Astrocyte (in vitro differentiated cells and primary cell): Measurements from ENCODE around the gene CPA1. TPM values are rescaled to one million over a fixed set of nuclear protein-coding genes. Genes with fewer than 3 reads are reported as not detected.

Experiments
- DNase-seq: peaks from one replicate; pipeline ENCODE4 v3.0.0-alpha.2; 2010; ENCODE audit warnings: low read depth
- FAIRE-seq: peaks from 2 replicates; lab custom pipeline; 2011; peaks lifted over from hg19 to GRCh38; lab: Jason Lieb, UNC
- H2AFZ ChIP-seq: 2 replicates; pipeline ENCODE4 v1.6.0; 2012; ENCODE audit warnings: low read depth, low read length, inconsistent platforms
- H3K27ac ChIP-seq: 2 replicates; pipeline ENCODE4 v1.5.1; 2011; ENCODE audit warnings: low read depth, low read length, inconsistent platforms
- H3K27me3 ChIP-seq: 2 replicates; pipeline ENCODE4 v1.6.0; 2011; ENCODE audit warnings: low read length, inconsistent platforms; ENCODE audit not compliant: insufficient read depth
- H3K36me3 ChIP-seq: 2 replicates; pipeline ENCODE4 v1.5.1; 2011; ENCODE audit warnings: low read length, inconsistent platforms; ENCODE audit not compliant: insufficient read depth
- H3K4me1 ChIP-seq: 2 replicates; pipeline ENCODE4 v1.5.1; 2011; ENCODE audit warnings: low read length, inconsistent platforms; ENCODE audit not compliant: insufficient read depth
- H3K4me2 ChIP-seq: 2 replicates; pipeline ENCODE4 v1.6.0; 2012; ENCODE audit warnings: low read length, inconsistent platforms
- H3K4me3 ChIP-seq: 2 replicates; pipeline ENCODE4 v1.5.1; 2011; ENCODE audit warnings: low read depth, mild to moderate bottlenecking, low read length, inconsistent platforms; ENCODE audit not compliant: insufficient read depth
- H3K79me2 ChIP-seq: 2 replicates; pipeline ENCODE4 v1.6.0; 2012; ENCODE audit warnings: mild to moderate bottlenecking, low read length, inconsistent platforms; ENCODE audit not compliant: insufficient read depth
- H3K9ac ChIP-seq: 2 replicates; pipeline ENCODE4 v1.6.0; 2012; ENCODE audit warnings: mild to moderate bottlenecking, low read length, inconsistent platforms
- H3K9me3 ChIP-seq: 2 replicates; pipeline ENCODE4 v1.5.1; 2012; ENCODE audit warnings: low read depth, mild to moderate bottlenecking, low read length, inconsistent platforms; ENCODE audit not compliant: insufficient read depth
- H4K20me1 ChIP-seq: 2 replicates; pipeline ENCODE4 v1.6.0; 2012; ENCODE audit warnings: low read length, inconsistent platforms; ENCODE audit not compliant: insufficient read depth
- H3K27ac Mint-ChIP-seq: one replicate; pipeline ENCODE4 v1.8.0; 2021; ENCODE audit warnings: mild to moderate bottlenecking, mixed read lengths; ENCODE audit not compliant: unreplicated experiment
- H3K27me3 Mint-ChIP-seq: one replicate; pipeline ENCODE4 v1.8.0; 2021; ENCODE audit warnings: low read depth, mixed read lengths; ENCODE audit not compliant: unreplicated experiment
- H3K36me3 Mint-ChIP-seq: one replicate; pipeline ENCODE4 v1.8.0; 2021; ENCODE audit warnings: low read depth, mixed read lengths; ENCODE audit not compliant: unreplicated experiment
- H3K4me1 Mint-ChIP-seq: one replicate; pipeline ENCODE4 v1.8.0; 2021; ENCODE audit warnings: low read depth, mixed read lengths; ENCODE audit not compliant: unreplicated experiment
- H3K4me3 Mint-ChIP-seq: one replicate; pipeline ENCODE4 v1.8.0; 2021; ENCODE audit warnings: mild to moderate bottlenecking, moderate library complexity, mixed read lengths; ENCODE audit not compliant: unreplicated experiment
- H3K9me3 Mint-ChIP-seq: one replicate; pipeline ENCODE4 v1.8.0; 2021; ENCODE audit warnings: mild to moderate bottlenecking, mixed read lengths; ENCODE audit not compliant: unreplicated experiment
- EZH2 ChIP-seq: IDR thresholded peaks from 2 replicates; pipeline ENCODE4 v1.6.1; 2012; ENCODE audit warnings: mild to moderate bottlenecking, low read length, inconsistent platforms; ENCODE audit not compliant: insufficient read depth
- total RNA-seq: library from RNA; stranded (reverse); gene quantifications from 2 replicates; pipeline ENCODE4 v1.2.1, GENCODE V29; 2021
- TF ChIP-seq, protein P1 (sequence below): IDR thresholded peaks from 2 replicates; pipeline ENCODE4 v1.5.1; 2011; ENCODE audit warnings: low read depth, mild to moderate bottlenecking, inconsistent platforms, low read length, moderate library complexity; ENCODE audit not compliant: insufficient read depth

CPA1 gene
- total RNA-seq, 1 donor from 2014 or later, result not detected

DNA sequence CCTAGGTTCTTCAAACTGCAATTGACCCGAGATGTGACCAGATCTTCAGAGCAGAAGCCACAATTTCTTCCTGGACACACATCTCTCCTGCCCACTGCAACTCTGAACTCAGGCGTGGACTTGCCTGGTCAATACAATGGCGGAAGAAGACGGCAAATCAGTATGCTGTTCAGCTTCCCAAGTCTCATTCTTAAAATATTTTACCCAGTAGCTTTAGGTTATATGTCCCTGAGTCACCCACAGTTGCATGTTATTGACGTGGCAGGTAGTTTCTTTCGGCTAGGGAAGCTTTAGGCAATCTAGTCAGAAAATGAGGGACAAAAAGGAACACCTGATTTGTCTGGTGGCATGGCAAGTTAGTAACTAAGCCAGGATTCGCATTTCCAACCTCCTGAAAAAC lies 38.0 kb downstream of the CPA1 start:
- H3K79me2 ChIP-seq, result no peaks in the 10 kb centered on the region
- H3K9ac ChIP-seq, result no peak overlapping the region
- peak overlapping the region; percentile 21 for H3K27ac ChIP-seq
- H4K20me1 ChIP-seq, result no peaks in the 10 kb centered on the region
- no peak overlapping the region for H3K4me3 ChIP-seq
- Mint-ChIP-seq H3K27me3 (no peaks in the 10 kb centered on the region), H3K36me3 (no peaks in the 10 kb centered on the region), H3K27ac (no peak overlapping the region), H3K9me3 (no peaks in the 10 kb centered on the region), H3K4me1 (peaks cover 38% of the 10 kb centered on the region), H3K4me3 (no peak overlapping the region)
- H3K9me3 ChIP-seq, result no peaks in the 10 kb centered on the region
- peak overlapping the region; percentile 4 for H3K4me2 ChIP-seq
- peak overlapping the region; percentile 58 for H2AFZ ChIP-seq
- no peak for TF ChIP-seq EZH2
- TF ChIP-seq, protein P1, sequence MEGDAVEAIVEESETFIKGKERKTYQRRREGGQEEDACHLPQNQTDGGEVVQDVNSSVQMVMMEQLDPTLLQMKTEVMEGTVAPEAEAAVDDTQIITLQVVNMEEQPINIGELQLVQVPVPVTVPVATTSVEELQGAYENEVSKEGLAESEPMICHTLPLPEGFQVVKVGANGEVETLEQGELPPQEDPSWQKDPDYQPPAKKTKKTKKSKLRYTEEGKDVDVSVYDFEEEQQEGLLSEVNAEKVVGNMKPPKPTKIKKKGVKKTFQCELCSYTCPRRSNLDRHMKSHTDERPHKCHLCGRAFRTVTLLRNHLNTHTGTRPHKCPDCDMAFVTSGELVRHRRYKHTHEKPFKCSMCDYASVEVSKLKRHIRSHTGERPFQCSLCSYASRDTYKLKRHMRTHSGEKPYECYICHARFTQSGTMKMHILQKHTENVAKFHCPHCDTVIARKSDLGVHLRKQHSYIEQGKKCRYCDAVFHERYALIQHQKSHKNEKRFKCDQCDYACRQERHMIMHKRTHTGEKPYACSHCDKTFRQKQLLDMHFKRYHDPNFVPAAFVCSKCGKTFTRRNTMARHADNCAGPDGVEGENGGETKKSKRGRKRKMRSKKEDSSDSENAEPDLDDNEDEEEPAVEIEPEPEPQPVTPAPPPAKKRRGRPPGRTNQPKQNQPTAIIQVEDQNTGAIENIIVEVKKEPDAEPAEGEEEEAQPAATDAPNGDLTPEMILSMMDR, result no peak
- FAIRE-seq (no peak), DNase-seq (peak; percentile 60)
- H3K27me3 ChIP-seq, result no peaks in the 10 kb centered on the region
- H3K4me1 ChIP-seq, result peaks cover 19% of the 10 kb centered on the region
- H3K36me3 ChIP-seq, result no peaks in the 10 kb centered on the region

DNA sequence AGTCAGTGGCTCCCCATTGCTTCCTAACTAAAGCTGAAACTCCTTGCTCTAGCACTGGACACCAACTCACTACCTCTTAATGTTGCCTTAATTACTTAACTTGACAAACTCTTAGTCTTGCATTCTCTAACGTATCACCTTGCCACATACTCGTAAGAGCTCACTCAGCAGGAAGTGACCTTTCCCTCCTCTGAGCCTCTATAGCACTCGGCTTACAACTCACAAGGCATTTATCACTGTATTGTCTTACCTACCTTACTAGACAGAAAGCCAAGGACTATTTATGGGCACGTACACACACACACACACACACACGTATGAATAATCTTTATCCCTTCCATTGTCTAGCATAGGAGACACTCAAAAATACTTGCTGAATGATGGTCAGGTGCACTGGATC lies 39.4 kb downstream of the CPA1 start:
- peaks cover 38% of the 10 kb centered on the region for H3K4me1 Mint-ChIP-seq
- Histone ChIP-seq H3K27me3 (no peaks in the 10 kb centered on the region), H3K27ac (no peak overlapping the region), H3K36me3 (no peaks in the 10 kb centered on the region), H3K4me2 (peak overlapping the region; percentile 22), H3K9me3 (no peaks in the 10 kb centered on the region), H3K4me3 (no peak overlapping the region), H3K4me1 (peaks cover 19% of the 10 kb centered on the region), H2AFZ (no peak overlapping the region), H3K9ac (no peak overlapping the region), H3K79me2 (no peaks in the 10 kb centered on the region), H4K20me1 (no peaks in the 10 kb centered on the region)
- no peak for FAIRE-seq
- TF ChIP-seq EZH2, result no peak
- H3K36me3 Mint-ChIP-seq, result no peaks in the 10 kb centered on the region
- no peaks in the 10 kb centered on the region for H3K9me3 Mint-ChIP-seq
- H3K4me3 Mint-ChIP-seq, result no peak overlapping the region
- H3K27me3 Mint-ChIP-seq, result no peaks in the 10 kb centered on the region
- H3K27ac Mint-ChIP-seq, result no peak overlapping the region
- peak; percentile 71 for DNase-seq

DNA sequence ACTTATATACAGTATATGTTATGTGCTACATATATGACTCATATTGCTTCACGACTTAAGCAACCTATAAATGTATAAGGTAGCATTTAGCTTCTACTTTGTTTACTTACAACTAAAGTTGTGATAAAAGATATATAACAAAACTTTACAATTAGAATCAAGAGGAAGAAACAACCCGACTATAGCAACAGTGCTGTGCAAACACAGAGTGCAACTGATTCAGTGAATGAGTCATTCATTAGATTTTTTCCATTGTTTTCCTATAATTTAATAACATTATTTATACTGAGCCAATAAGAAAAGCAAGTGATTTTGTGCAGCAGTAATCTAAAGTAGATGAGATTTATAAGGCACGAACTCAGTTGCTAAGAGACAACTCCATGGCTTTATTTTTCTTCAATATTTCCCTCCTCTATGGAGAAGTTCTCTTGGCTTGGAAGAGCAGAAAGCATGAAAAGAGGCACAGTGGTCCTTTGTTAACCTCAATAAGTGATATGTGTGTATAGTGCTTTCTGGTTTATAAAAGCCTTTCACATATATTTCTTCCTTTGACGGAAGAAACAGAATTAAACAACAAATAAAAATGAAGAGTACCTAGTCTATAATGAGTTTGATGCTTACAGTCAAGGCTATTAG lies 40.8 kb downstream of the CPA1 start:
- Mint-ChIP-seq H3K27ac (peak overlapping the region; percentile 92), H3K4me3 (no peak overlapping the region), H3K4me1 (peaks cover 38% of the 10 kb centered on the region), H3K36me3 (no peaks in the 10 kb centered on the region), H3K27me3 (no peaks in the 10 kb centered on the region), H3K9me3 (no peaks in the 10 kb centered on the region)
- Histone ChIP-seq H3K9me3 (no peaks in the 10 kb centered on the region), H3K27ac (no peak overlapping the region), H2AFZ (no peak overlapping the region), H3K4me1 (peaks cover 19% of the 10 kb centered on the region), H3K27me3 (no peaks in the 10 kb centered on the region), H3K9ac (peak overlapping the region; percentile 8), H4K20me1 (no peaks in the 10 kb centered on the region), H3K79me2 (no peaks in the 10 kb centered on the region), H3K4me3 (no peak overlapping the region), H3K4me2 (peak overlapping the region; percentile 11), H3K36me3 (no peaks in the 10 kb centered on the region)
- no peak for TF ChIP-seq EZH2
- TF ChIP-seq, protein P1, result no peak
- peak; percentile 23 for DNase-seq
- no peak for FAIRE-seq
